GM19239 (cell line): ENCODE results near the gene NKD1.
"Not testable (repeated sequence)": the region's sequence is repeated elsewhere in the genome, so short reads cannot be mapped to it uniquely, and the experiment has no call there.

ENCODE experiments used
- DNase-seq: peaks from one replicate; pipeline ENCODE4 v3.0.0; 2011; ENCODE audit warnings: low spot score; ENCODE audit not compliant: insufficient read length
- FAIRE-seq: peaks from 2 replicates; lab custom pipeline; 2011; peaks lifted over from hg19 to GRCh38; lab: Jason Lieb, UNC

The NKD1 gene

GRCh38 chr16:50535506-50536257, 12.5 kb upstream of the NKD1 start:
- DNase-seq (no peak), FAIRE-seq (no peak)

GRCh38 chr16:50536258-50536645, 11.9 kb upstream of the NKD1 start:
- DNase-seq, FAIRE-seq: not testable (repeated sequence)

- FAIRE-seq: no peak
Observed at GRCh38 chr16:50537533-50538290, 10.5 kb upstream of the NKD1 start.

GRCh38 chr16:50538411-50539052, 9.7 kb upstream of the NKD1 start:
- FAIRE-seq (no peak), DNase-seq (no peak)

More at GRCh38 chr16:50537533-50538290, 10.5 kb upstream of the NKD1 start:
- DNase-seq: no peak

GRCh38 chr16:50539053-50539695, 9.0 kb upstream of the NKD1 start:
- FAIRE-seq: no peak

GRCh38 chr16:50539822-50540710, 8.1 kb upstream of the NKD1 start:
- FAIRE-seq: no peak
- DNase-seq: no peak

More at GRCh38 chr16:50539053-50539695, 9.0 kb upstream of the NKD1 start:
- DNase-seq: no peak

- FAIRE-seq (no peak), DNase-seq (no peak)
Observed at GRCh38 chr16:50540711-50541007, 7.5 kb upstream of the NKD1 start.

- DNase-seq: no peak
- no peak for FAIRE-seq
Observed at GRCh38 chr16:50542703-50543102, 5.5 kb upstream of the NKD1 start.

- FAIRE-seq (no peak), DNase-seq (no peak)
Observed at GRCh38 chr16:50546125-50546524, 2.1 kb upstream of the NKD1 start.

- peak; percentile 55 for DNase-seq
- FAIRE-seq: peak; percentile 76
Observed at GRCh38 chr16:50547340-50548124, 664 bp upstream of the NKD1 start.

- DNase-seq (no peak), FAIRE-seq (no peak)
Observed at GRCh38 chr16:50548909-50549560, 839 bp downstream of the NKD1 start.

GRCh38 chr16:50549561-50549915, 1.3 kb downstream of the NKD1 start:
- FAIRE-seq (no peak), DNase-seq (no peak)

- FAIRE-seq (no peak), DNase-seq (no peak)
Observed at GRCh38 chr16:50550035-50550434, 1.8 kb downstream of the NKD1 start.

GRCh38 chr16:50550866-50551641, 2.9 kb downstream of the NKD1 start:
- FAIRE-seq (no peak), DNase-seq (no peak)

GRCh38 chr16:50552476-50553101, 4.4 kb downstream of the NKD1 start:
- FAIRE-seq (no peak), DNase-seq (no peak)

- no peak for DNase-seq
- FAIRE-seq: no peak
Observed at GRCh38 chr16:50553182-50553710, 5.0 kb downstream of the NKD1 start.

- DNase-seq (no peak), FAIRE-seq (no peak)
Observed at GRCh38 chr16:50553731-50554360, 5.7 kb downstream of the NKD1 start.
